MM.1S (cell line): ENCODE data around the gene ZNF540.

Experiments
- CTCF ChIP-seq: fragments of 300-600 bp; sonication (generic); IDR thresholded peaks from 2 replicates; pipeline ENCODE4 v1.5.1; 2016; ENCODE audit warnings: antibody characterized with exemption, low read length, mixed read lengths
- EZH2 ChIP-seq: fragments of 300-600 bp; sonication (generic); optimal IDR thresholded peaks from 2 replicates; pipeline ENCODE3; 2017; ENCODE audit warnings: low read depth, mild to moderate bottlenecking, antibody characterized with exemption, low read length, mixed read lengths
- EZH2phosphoT487 ChIP-seq: fragments of 300-600 bp; sonication (generic); IDR thresholded peaks from 2 replicates; pipeline ENCODE4 v1.6.1; 2018; ENCODE audit warnings: antibody characterized with exemption, low read length

GRCh38 chr19:37564624-37565369 lies 29.9 kb upstream of the ZNF540 start:
- no peak for TF ChIP-seq EZH2
- no peak for TF ChIP-seq CTCF
- no peak for TF ChIP-seq EZH2phosphoT487
